ENCODE data around the gene XPA. TPM values are rescaled to one million over a fixed set of nuclear protein-coding genes. Genes with fewer than 3 reads are reported as not detected.

The XPA gene
- polyA plus RNA-seq, 3 donors = 2.9 to 15.8 (median 15.4) TPM

GRCh38 chr9:97630591-97630990 lies 66.5 kb downstream of the XPA start:
- DNase-seq = peak in 1 of 3 donors; percentile 10
- Mint-ChIP-seq H3K27ac (peak overlapping the region in 1 of 7 donors; percentile 17), H3K36me3 (peaks cover 9 to 13% of the 10 kb centered on the region in 2 donors), H3K9me3 (peaks cover 0 to 2% (median 0%) of the 10 kb centered on the region in 7 donors), H3K4me3 (no peak overlapping the region), H3K4me1 (peaks cover 30% of the 10 kb centered on the region), H3K27me3 (ENCODE audit: low read depth in 3 of 3) (no peaks in the 10 kb centered on the region)
- TF ChIP-seq CTCF (IDR thresholded peaks at IDR 0.05) = no peak
- peaks cover 5% of the 10 kb centered on the region for H4K20me1 ChIP-seq (ENCODE audit: insufficient read depth, low read length)
- no peaks in the 10 kb centered on the region for H3K9me3 ChIP-seq (replicated peaks in 1 of 2; ENCODE audit: control insufficient read depth in 1 of 2, insufficient read depth in 1 of 2, low read length in 2 of 2)
- H3K27me3 ChIP-seq (ENCODE audit: control insufficient read depth in 2 of 2, insufficient read depth in 2 of 2, low read length in 2 of 2) = no peaks in the 10 kb centered on the region
- no peak overlapping the region for H3K9ac ChIP-seq (ENCODE audit: insufficient read depth, low read length, poor library complexity, severe bottlenecking)
- peaks cover 51% of the 10 kb centered on the region for H3K79me2 ChIP-seq (ENCODE audit: insufficient read depth, low read length)
- no peak overlapping the region for H2AFZ ChIP-seq (ENCODE audit: insufficient read depth, low read depth, low read length, poor library complexity, severe bottlenecking)
- H3K4me1 ChIP-seq (ENCODE audit: control insufficient read depth in 1 of 2, insufficient read depth in 2 of 2, low read length in 2 of 2) = peaks cover 24 to 30% of the 10 kb centered on the region in 2 donors
- H3K4me2 ChIP-seq (replicated peaks; ENCODE audit: extremely low read depth, low read length, poor library complexity, severe bottlenecking) = no peak overlapping the region
- no peak overlapping the region for H3K27ac ChIP-seq (ENCODE audit: low read depth in 1 of 2, low read length in 2 of 2)
- peaks cover 2 to 11% of the 10 kb centered on the region in 2 donors for H3K36me3 ChIP-seq (replicated peaks in 1 of 2; ENCODE audit: control insufficient read depth in 1 of 2, insufficient read depth in 2 of 2, low read length in 2 of 2)
- intact Hi-C loops (cut with micrococcal nuclease) = loop anchor here (10.0 kb wide), 2 partner anchors 64 to 294 kb away; partner anchors contain the start of genes TRMO (in 1 of the 2) and XPA (in 1 of the 2)
- no peak overlapping the region for H3K4me3 ChIP-seq (replicated peaks in 1 of 3; ENCODE audit: low read depth in 2 of 3, low read length in 3 of 3)

GRCh38 chr9:97629156-97629555 lies 68.0 kb downstream of the XPA start:
- no peak overlapping the region for H3K4me2 ChIP-seq (replicated peaks; ENCODE audit: extremely low read depth, low read length, poor library complexity, severe bottlenecking)
- Mint-ChIP-seq H3K27ac (no peak overlapping the region), H3K9me3 (peaks cover 0 to 2% (median 0%) of the 10 kb centered on the region in 7 donors), H3K4me1 (peaks cover 17% of the 10 kb centered on the region), H3K36me3 (peaks cover 15 to 20% of the 10 kb centered on the region in 2 donors), H3K4me3 (no peak overlapping the region), H3K27me3 (ENCODE audit: low read depth in 3 of 3) (no peaks in the 10 kb centered on the region)
- no peak for DNase-seq
- no peaks in the 10 kb centered on the region for H3K9me3 ChIP-seq (replicated peaks in 1 of 2; ENCODE audit: control insufficient read depth in 1 of 2, insufficient read depth in 1 of 2, low read length in 2 of 2)
- no peak for TF ChIP-seq CTCF (IDR thresholded peaks at IDR 0.05)
- H3K4me3 ChIP-seq (replicated peaks in 1 of 3; ENCODE audit: low read depth in 2 of 3, low read length in 3 of 3) = no peak overlapping the region
- intact Hi-C loops (cut with micrococcal nuclease) = no loop called here
- no peaks in the 10 kb centered on the region for H4K20me1 ChIP-seq (ENCODE audit: insufficient read depth, low read length)
- no peak overlapping the region for H3K27ac ChIP-seq (ENCODE audit: low read depth in 1 of 2, low read length in 2 of 2)
- H3K27me3 ChIP-seq (ENCODE audit: control insufficient read depth in 2 of 2, insufficient read depth in 2 of 2, low read length in 2 of 2) = no peaks in the 10 kb centered on the region
- peaks cover 12 to 16% of the 10 kb centered on the region in 2 donors for H3K4me1 ChIP-seq (ENCODE audit: control insufficient read depth in 1 of 2, insufficient read depth in 2 of 2, low read length in 2 of 2)
- no peak overlapping the region for H3K9ac ChIP-seq (ENCODE audit: insufficient read depth, low read length, poor library complexity, severe bottlenecking)
- H3K79me2 ChIP-seq (ENCODE audit: insufficient read depth, low read length) = peaks cover 36% of the 10 kb centered on the region
- H3K36me3 ChIP-seq (replicated peaks in 1 of 2; ENCODE audit: control insufficient read depth in 1 of 2, insufficient read depth in 2 of 2, low read length in 2 of 2) = peaks cover 9 to 26% of the 10 kb centered on the region in 2 donors
- no peak overlapping the region for H2AFZ ChIP-seq (ENCODE audit: insufficient read depth, low read depth, low read length, poor library complexity, severe bottlenecking)
